Measurements from ENCODE around the gene SLC25A47.
"Not testable (repeated sequence)": the region's sequence is repeated elsewhere in the genome, so short reads cannot be mapped to it uniquely, and the experiment has no call there.

The SLC25A47 gene

GRCh38 chr14:100289916-100290606 is 33.1 kb upstream of the SLC25A47 start:
- DNase-seq (ENCODE audit: insufficient read length, low spot score) (no peak), FAIRE-seq (no peak)

DNA sequence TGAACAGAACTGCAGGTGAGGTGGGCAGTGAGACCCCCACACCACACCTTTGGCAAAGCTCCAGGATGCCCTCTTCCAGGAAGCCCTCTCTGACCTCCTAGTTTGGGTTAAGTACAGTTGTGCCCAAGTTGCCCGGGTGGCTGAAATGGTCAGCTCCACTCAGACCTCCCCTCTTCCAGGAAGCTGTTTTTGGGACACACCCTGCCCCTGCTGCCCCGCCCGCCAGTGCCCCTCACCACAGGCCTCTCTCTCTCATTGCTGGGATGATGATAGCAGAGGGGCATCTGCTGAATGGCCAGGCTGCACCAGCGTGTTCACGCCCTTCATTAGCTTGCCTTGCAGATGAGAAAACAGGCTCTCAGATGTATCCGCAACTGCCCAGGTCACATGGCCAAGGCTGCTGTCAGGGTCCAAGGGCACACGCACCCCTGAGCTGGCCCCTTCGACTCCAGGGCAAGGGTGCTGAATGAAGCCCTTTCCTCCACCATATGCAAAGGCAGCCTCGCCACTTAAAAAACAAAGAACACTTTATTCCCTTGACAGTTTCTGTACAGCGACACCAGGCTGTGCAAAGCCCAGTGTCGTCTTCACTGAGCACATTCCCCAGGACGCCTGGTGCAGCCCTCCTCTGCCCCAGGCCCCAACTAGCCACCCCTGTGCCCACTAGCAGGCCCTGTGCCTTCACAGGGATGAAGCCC is 32.4 kb upstream of the SLC25A47 start:
- DNase-seq (ENCODE audit: insufficient read length, low spot score) (no peak), FAIRE-seq (no peak)

- FAIRE-seq = no peak
- DNase-seq (ENCODE audit: insufficient read length, low spot score) = no peak
These were observed 31.6 kb upstream of the SLC25A47 start for GRCh38 chr14:100291305-100292075.

GRCh38 chr14:100292301-100292775 is 30.8 kb upstream of the SLC25A47 start:
- FAIRE-seq (no peak), DNase-seq (ENCODE audit: insufficient read length, low spot score) (no peak)

GRCh38 chr14:100292776-100293461 is 30.2 kb upstream of the SLC25A47 start:
- FAIRE-seq (no peak), DNase-seq (ENCODE audit: insufficient read length, low spot score) (no peak)

GRCh38 chr14:100293497-100294212 is 29.5 kb upstream of the SLC25A47 start:
- FAIRE-seq (no peak), DNase-seq (ENCODE audit: insufficient read length, low spot score) (no peak)

DNA sequence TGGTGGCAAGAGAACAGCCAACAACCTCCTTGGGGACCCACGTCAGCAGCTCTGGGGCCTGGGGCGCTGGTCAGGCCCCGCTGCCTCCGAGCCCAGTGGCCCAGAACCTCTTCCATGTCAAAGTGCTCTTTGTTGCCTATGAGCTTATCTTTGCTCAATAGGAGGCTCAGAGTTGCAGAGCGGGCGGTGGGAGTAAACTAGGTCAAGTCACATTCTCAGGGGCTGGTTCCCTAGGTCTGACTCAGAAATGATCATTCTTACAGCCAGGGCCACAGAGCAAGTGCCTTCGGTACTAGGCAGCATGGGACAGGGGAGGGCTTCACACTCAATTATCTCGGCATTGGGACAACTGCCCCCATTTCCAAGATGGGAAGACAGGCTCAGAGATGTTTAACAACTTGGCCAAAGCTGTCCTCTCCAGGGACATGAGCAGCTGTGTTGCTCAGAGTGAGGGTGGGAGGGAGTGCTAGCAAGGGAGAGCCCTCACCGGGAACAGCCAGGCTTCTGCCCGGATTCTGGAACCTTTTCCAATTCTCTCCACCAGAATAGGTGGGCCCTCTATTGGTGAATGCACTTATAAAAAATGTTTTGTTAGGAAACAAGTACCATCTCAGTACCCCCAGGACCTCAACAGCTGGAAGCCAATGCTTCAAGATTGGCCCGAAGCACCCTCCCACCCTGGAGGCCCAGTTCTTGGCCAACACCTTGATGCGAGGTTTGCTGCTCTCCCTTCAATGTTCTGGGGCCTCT is 28.8 kb upstream of the SLC25A47 start:
- FAIRE-seq = no peak
- no peak for DNase-seq (ENCODE audit: insufficient read length, low spot score)

DNA sequence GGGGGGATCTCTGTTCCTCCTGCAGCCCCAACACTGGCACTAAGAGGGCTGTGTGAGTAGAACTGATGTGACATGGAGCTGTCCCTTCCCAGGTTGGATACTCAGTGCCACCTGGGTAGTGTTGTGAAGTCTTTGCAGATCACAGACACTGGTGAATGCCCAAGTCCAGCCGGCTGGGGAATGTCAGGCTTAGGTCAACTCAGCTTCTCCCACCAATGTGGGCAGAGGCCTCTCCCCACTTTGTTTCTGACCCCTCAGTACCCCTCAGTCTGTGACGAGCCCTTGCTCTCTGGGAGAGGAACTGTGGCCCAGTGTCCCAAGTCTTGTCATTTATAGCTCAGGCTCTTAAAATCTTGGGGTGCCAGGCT is 28.2 kb upstream of the SLC25A47 start:
- FAIRE-seq (no peak), DNase-seq (ENCODE audit: insufficient read length, low spot score) (no peak)

DNA sequence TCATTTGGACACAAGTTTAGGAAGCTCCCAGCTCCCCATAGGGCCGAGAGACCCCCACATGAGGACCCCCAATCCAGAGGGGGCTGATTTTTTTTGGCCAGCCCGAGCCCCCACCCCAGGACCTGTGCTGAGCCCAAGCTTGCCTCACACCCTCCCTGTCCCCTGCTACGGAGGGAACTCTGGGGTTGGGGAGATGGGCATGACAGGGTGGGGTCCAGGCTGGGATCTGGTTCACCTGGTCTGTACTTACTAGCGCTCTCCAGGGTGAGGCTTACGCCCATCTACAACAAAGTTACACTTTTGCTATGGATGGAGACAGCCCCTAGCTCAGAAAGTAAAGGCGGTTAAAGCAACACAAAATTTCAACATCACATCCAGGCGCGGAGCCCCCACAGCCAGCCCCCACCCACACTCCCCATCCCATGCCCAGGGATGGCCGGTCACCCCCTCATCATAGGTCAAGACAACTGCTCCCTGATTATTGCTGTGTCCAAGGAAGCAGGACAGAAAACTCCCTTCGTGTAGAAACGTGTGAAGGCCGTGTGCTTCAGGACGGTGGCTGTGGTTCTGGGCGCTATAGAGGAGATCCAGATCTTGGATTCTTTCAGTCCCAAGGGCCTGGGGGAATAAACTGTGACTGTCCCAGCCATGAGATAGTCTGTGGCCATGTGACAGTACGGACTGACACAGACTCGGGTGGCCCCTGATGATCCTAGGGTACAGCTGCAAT is 27.6 kb upstream of the SLC25A47 start:
- FAIRE-seq = no peak

GRCh38 chr14:100296106-100296651 is 27.0 kb upstream of the SLC25A47 start:
- no peak for FAIRE-seq
- DNase-seq (ENCODE audit: insufficient read length, low spot score) = no peak

More for the DNA sequence above, 27.6 kb upstream of the SLC25A47 start:
- DNase-seq (ENCODE audit: insufficient read length, low spot score) = no peak

DNA sequence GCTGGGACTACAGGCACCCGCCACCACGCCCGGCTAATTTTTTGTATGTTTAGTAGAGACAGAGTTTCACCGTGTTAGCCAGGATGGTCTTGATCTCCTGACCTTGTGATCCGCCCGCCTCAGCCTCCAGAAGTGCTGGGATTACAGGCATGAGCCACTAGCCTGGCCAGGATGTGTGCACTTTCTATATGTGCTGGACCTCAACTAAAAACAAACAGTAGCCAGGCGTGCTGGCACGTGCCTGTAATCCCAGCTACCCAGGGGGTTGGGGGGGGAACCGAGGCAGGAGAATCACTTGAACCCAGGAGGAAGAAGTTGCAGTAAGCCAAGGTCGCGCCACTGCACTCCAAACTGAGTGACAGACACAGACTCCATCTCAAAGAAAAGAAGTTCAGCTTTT is 26.4 kb upstream of the SLC25A47 start:
- not testable (repeated sequence) for DNase-seq (ENCODE audit: insufficient read length, low spot score); FAIRE-seq

GRCh38 chr14:100297320-100298300 is 25.5 kb upstream of the SLC25A47 start:
- FAIRE-seq = no peak

DNA sequence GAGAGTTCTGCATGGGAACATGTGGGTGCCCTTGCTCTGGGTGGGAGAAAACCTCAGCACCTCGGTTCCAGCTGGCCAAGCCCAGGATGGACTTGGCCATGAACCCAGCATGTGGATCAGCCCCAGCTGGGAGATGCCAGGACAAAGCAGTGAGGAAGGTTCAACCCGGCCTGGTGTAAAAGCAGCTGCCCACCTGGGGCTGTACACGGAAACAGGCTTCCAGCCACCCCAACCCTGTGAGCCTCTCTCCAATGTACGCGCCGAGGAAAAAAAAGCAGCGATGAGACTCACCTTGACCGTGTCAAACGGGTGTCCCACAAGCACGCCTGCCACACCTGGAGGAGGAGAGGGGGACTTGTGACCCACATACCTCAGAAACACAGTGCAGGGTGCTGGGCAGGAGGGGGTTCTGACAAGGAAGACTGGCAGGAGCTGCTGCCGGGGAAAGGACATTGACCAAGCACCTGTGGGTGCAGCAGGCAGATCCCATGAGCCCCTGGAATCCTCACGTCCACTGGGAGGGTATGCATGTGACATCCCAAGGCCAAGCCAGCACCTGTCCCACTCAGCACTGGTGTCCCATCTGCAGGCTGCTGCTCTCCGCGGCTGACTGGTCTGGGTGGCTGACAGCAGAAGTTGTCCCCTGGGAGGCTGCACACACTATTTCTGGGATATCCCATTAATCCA is 24.4 kb upstream of the SLC25A47 start:
- FAIRE-seq (no peak), DNase-seq (ENCODE audit: insufficient read length, low spot score) (no peak)

More at GRCh38 chr14:100297320-100298300, 25.5 kb upstream of the SLC25A47 start:
- no peak for DNase-seq (ENCODE audit: insufficient read length, low spot score)

- no peak for FAIRE-seq
- no peak for DNase-seq (ENCODE audit: insufficient read length, low spot score)
These were observed 23.9 kb upstream of the SLC25A47 start for GRCh38 chr14:100299238-100299560.

DNA sequence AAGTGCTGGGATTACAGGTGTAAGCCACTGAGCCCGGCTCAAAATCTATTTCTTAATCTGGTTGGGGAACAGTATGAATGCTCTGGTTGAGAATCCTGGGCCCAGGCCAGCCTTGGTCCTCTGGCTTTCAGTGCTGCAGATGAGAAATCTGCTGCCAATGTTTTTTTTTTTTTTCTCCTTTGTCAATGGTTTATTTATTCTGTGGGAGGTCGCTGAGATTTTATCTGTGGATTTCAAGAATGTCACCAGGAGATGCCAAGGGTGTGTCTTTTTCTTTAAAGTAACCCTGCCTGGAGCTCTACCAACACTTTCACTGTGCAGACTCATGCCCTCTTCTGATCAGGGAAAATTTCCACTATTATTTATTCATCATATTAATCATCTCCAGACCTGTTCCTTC is 20.5 kb upstream of the SLC25A47 start:
- FAIRE-seq (no peak), DNase-seq (ENCODE audit: insufficient read length, low spot score) (no peak)

DNA sequence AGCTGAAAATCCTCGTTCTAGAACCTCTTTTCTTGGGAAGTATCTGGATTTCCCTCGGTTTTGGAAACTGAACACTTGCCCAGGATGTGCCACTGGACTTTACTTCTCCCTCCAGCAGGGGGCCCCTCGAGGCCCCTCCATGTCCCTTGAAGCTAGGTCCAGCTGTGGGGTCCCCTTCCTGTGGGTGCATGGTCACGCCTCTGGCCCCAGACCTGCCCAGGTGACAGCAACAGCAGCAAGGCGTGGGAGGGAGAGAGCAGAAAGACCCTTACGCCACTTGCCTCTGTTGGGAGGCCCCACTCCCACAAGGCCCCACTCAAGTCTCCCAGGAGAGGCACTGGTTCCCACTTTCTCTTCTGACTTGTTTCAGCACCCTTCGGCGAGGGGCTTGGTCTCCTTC is 20.0 kb upstream of the SLC25A47 start:
- FAIRE-seq (no peak), DNase-seq (ENCODE audit: insufficient read length, low spot score) (peak; percentile 55)

DNA sequence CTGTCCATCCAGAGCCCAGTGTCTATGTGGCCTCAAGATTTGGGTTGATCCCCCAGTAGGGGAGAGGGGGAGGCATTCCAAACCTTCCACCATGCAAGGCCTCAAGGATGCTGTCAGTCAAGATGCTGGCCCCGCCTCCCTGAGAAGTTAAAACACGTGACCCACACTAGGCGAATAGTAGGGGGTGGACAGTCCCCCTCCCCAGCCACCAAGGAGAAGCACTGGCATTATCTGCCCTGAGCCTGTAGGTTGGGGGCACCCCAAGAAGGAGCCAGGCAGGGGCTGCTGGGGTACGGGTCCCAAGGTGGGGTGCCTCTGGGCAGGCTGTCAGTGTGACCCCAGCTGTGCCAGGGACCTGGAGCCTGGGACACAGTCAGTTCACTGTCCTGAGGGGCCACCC is 19.2 kb upstream of the SLC25A47 start:
- FAIRE-seq (no peak), DNase-seq (ENCODE audit: insufficient read length, low spot score) (no peak)

Measured in HTR-8/SVneo (cell line).